Measurements from ENCODE around the gene MYO1H.

- TF ChIP-seq SUZ12 (IDR thresholded peaks at IDR 0.05; ENCODE audit: extremely low read depth, insufficient read depth, insufficient read length) (no peak), YY1 (IDR thresholded peaks at IDR 0.05; ENCODE audit: insufficient read depth, insufficient read length) (no peak)
Observed at GRCh38 chr12:109345428-109345827, 2.3 kb upstream of the MYO1H start.

Measured in NT2/D1 (cell line).